Measurements from ENCODE around the gene STRIP2.
"Not testable (repeated sequence)": the region's sequence is repeated elsewhere in the genome, so short reads cannot be mapped to it uniquely, and the experiment has no call there.

Gene STRIP2

DNA sequence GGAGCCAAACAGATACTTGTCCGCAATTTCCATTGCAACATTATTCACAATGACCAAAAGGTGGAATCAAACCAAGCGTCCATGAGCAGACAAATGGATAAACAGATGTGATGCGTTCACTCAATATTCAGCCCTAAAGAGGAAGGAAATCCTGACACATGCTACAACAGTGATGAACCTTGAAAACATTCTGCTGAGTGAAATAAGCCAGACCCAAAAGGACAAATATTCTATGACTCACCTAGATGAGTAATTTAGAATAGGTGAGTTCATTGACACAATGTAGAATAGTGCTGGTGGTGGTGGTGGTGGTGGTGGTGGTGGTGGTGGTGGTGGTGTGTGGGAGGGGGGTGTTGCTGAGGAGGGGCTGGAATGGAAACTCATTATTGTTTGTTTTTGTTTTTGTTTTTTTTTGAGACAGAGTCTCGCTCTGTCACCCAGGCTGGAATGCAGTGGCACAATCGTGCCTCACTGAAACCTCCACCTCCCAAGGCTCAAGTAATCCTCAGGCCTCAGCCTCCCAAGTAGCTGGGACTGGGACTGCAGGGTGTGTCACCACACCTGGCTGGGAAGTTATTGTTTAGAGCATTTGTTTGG is 96.7 kb downstream of the STRIP2 start:
- peak in 2 of 3 donors; percentile 37 to 44 for DNase-seq (ENCODE audit: low read depth in 3 of 3)

DNA sequence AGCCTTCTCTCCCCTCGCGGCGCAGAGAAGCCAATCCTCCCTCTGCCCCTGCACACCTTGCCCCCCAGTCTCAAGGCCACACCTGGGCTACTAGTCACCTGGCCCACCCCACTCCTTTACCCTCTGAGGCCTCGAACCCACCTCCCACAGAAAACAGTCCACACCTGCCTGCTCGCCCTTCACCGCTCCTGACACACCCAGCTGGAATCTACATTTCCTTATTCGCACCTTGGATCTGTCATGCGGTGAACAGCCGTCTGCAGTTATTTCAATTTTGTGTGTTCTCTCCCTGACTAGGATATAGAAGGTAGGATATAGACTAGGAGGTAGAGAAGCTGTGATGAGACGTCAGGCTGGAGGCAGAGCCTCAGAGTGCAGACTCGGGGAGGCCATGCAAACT is 97.5 kb downstream of the STRIP2 start:
- no peak for DNase-seq (ENCODE audit: low read depth in 3 of 3)

DNA sequence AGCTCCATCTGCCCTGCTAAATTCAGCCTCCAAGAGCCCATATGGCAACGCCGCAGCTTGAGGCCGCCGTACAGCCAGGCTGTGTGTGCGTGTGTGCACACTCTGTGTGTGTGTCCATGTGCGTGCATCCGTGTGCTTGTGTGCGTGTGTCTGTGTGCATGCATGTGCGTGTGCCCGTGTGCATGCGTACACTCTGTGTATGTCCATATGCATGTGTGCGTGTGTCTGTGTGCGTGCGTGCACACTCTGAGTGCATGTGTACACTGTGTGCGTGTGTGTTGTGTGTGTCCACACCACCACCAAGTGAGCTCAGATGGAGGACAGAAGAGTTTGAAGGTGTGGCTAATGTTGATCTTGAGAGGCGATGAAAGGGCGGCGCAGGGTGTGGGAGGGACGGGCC is 98.1 kb downstream of the STRIP2 start:
- DNase-seq (ENCODE audit: low read depth in 3 of 3) = no peak

DNA sequence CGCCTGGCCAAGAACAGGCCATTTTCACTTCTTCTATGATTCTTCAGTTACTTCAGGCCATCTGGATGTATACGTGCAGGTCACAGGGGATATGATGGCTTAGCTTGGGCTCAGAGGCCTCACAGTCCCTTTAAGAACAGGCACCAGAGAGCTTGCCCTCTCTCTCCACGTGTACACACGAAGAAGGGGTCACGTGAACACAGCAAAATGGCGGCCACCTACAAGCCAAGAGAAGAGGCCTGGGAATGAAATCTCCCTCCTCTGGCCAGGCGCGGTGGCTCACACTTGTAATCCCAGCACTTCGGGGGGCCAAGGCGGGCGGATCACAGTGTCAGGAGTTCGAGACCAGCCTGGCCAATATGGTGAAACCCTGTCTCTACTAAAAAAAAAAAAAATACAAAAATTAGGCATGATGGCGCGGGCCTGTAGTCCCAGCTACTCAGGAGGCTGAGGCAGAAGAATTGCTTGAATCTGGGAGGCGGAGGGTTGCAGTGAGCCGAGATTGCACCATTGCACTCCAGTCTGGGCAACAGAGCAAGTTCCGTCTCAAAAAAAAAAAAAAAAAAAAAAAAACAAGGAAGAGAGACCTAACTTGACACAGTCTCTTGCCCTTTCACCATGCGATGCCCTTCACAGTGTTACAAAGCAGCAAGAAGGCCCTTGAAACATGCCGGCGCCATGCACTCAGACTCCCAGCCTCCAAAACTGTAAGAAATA is 100.5 kb downstream of the STRIP2 start:
- DNase-seq (ENCODE audit: low read depth in 3 of 3) = not testable (repeated sequence)

DNA sequence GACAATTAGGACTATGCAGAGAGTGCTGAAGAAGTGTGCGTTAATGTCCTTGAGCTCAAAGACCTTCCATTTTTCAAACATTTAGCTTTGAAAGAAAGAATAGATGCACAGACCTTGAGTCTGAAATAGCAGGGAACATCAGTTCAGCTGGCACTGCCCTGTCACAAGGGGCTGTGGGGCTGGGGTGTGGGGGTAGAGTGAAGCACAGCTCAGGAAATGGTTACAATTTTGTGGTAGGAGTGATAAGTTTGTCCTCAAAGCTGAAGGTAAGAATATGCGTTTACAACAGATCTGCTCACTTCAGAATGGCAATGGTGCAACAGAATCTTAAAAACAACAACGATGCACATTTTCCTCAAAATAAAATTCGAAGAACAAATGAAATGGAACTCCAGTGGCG is 101.7 kb downstream of the STRIP2 start:
- no peak for DNase-seq (ENCODE audit: low read depth in 3 of 3)

DNA sequence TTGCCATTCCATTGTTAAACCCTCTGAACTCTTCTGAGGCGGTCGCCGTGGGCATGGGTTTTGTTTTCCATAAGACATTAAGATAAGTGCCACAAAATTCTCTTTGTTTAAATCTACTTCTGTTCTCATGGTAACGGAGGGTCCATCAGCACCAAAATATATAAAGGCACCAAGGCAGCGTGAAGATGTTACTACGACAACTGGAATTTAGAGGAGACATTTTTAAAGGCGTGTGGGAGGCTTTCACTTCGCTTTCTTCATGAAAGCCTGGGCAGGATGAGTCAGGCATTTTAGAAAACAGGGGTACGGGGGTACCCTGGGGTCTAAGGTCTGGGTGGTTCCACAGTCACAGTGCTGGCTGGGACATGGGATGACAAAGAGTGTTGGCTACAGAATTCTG is 102.1 kb downstream of the STRIP2 start:
- DNase-seq (ENCODE audit: low read depth in 3 of 3) = no peak
